HUES48 (cell line): ENCODE data around the gene MAP3K5.

Experiments used
- H3K27ac ChIP-seq: one replicate; pipeline ENCODE4 v1.7.0; 2013; ENCODE audit warnings: low read depth, low read length, inconsistent platforms
- H3K27me3 ChIP-seq: 2 replicates; pipeline ENCODE4 v1.6.1; 2013; ENCODE audit warnings: mild to moderate bottlenecking, low read length; ENCODE audit not compliant: control insufficient read depth, insufficient read depth
- H3K36me3 ChIP-seq: 2 replicates; pipeline ENCODE4 v1.6.1; 2013; ENCODE audit warnings: low read length; ENCODE audit not compliant: control insufficient read depth, insufficient read depth
- H3K4me1 ChIP-seq: 2 replicates; pipeline ENCODE4 v1.6.1; 2013; ENCODE audit warnings: mild to moderate bottlenecking, low read length; ENCODE audit not compliant: control insufficient read depth, insufficient read depth
- H3K4me3 ChIP-seq: 2 replicates; pipeline ENCODE4 v1.5.1; 2013; ENCODE audit warnings: mild to moderate bottlenecking, low read depth, low read length
- H3K9ac ChIP-seq: 2 replicates; pipeline ENCODE4 v1.6.1; 2013; ENCODE audit warnings: mild to moderate bottlenecking, low read depth, low read length, moderate library complexity
- H3K9me3 ChIP-seq: 2 replicates; pipeline ENCODE4 v1.6.1; 2013; ENCODE audit warnings: low read length; ENCODE audit not compliant: control insufficient read depth, insufficient read depth

MAP3K5 gene

DNA sequence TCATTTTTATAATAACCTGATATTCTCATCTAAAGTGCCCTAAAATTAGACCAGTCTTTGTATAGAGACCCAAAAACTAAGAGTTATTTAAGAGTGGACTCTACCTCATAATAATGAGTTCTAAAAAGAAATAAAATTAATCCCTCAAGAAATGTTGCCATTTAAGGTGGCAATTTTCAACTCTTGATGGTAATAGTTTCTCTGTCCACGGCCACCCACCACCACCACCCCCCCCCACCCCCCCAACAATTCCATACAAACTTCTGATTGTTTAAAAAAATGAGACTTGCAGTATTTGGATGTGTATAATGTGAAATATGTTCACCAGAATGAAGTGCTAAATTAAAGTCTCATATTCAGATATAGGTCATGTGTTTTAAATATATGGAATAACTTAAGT, 244.4 kb downstream of the MAP3K5 start:
- Histone ChIP-seq H3K27me3 (peaks cover 21% of the 10 kb centered on the region), H3K9ac (no peak overlapping the region), H3K4me1 (peaks cover 39% of the 10 kb centered on the region), H3K36me3 (peaks cover 4% of the 10 kb centered on the region; the same call in 1 of the 2 replicates), H3K4me3 (no peak overlapping the region), H3K27ac (no peak overlapping the region), H3K9me3 (no peaks in the 10 kb centered on the region)

DNA sequence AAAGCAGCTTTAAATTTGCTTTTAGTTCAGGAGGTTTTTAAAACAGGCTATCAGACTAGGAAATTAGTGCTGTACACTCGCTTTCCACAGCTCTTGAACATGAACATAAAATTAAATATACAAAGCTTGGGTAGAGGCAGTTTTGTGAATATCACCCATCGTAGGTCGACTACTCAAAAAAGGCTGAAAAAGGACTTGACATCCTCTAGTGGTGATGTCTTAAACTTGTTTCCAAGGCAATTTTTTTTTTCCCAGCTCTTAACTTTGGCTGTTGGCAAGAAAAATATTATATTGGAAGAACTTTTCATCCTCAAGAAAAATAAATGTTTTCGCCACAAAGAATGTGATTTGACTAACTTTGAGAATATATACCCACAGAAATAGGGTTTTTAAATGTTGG, 244.9 kb downstream of the MAP3K5 start:
- H3K4me1 ChIP-seq = peaks cover 39% of the 10 kb centered on the region
- H3K36me3 ChIP-seq = peaks cover 4% of the 10 kb centered on the region; the same call in 1 of the 2 replicates
- H3K9ac ChIP-seq = no peak overlapping the region
- no peak overlapping the region for H3K27ac ChIP-seq
- no peaks in the 10 kb centered on the region for H3K9me3 ChIP-seq
- H3K27me3 ChIP-seq = peaks cover 15% of the 10 kb centered on the region
- H3K4me3 ChIP-seq = no peak overlapping the region

DNA sequence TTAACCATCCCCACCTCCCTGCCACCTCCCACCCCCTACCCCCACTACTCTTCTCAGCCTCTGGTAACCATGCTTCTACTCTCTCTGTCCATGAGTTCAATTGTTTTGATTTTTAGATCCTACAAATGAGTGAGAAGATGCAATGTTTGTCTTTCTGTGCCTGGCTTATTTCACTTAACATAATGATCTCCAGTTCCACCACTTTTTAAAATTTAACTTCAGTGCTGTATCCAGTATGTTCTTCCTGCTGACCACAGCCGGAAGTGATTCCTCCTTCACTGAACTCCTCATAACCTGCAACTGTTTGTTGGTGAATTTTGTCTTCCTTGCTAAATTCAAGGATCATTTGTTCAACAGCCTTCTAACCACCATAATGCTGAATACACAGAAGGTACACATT, 245.9 kb downstream of the MAP3K5 start:
- Histone ChIP-seq H3K27me3 (peaks cover 5% of the 10 kb centered on the region), H3K36me3 (peaks cover 4% of the 10 kb centered on the region; the same call in 1 of the 2 replicates), H3K27ac (no peak overlapping the region), H3K4me1 (peaks cover 40% of the 10 kb centered on the region), H3K4me3 (no peak overlapping the region), H3K9ac (no peak overlapping the region), H3K9me3 (no peaks in the 10 kb centered on the region)

DNA sequence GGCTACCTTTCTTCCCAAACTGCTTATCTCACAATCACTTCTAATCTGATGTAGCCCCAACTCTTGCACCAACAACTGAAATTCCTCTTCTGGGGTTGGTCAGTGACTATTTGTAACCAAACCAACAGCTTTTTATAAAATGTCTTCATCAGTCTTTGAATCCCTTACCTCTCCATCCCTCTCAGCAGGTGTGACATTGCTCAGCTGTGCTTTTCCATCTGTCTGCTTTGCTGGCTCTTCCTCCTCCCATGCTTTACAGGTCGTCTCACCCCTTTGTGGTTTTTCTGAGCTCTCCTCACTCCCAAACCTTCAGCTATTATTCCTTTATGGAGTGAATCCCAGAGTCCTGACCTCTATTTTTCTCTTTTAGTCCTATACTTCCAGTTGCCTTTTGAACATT, 248.0 kb downstream of the MAP3K5 start:
- H3K27ac ChIP-seq = no peak overlapping the region
- H3K27me3 ChIP-seq = no peaks in the 10 kb centered on the region

DNA sequence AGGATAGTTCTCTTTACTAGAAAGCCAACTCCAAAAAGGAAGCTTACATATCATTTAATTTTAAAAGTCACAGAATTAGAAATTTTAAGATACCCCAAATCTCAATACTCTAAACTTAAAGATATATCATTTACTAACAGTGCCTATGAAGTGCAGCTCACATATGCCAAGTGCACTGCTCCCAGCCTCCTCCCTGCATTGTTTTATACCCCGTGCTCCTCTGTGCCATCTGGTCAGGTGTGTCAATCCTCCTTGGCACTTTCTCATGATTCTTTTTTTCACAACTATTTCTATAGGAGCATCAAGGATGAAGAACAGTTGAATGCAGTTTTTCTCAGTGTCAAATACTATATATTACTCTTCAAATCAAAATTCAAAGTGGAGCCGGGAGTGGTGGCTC, 250.9 kb downstream of the MAP3K5 start:
- Histone ChIP-seq H3K4me1 (peaks cover 36% of the 10 kb centered on the region), H3K36me3 (peaks cover 4% of the 10 kb centered on the region; the same call in 1 of the 2 replicates), H3K9ac (no peak overlapping the region), H3K27ac (no peak overlapping the region), H3K27me3 (no peaks in the 10 kb centered on the region), H3K4me3 (no peak overlapping the region), H3K9me3 (no peaks in the 10 kb centered on the region)

More for the DNA sequence above, 248.0 kb downstream of the MAP3K5 start:
- no peak overlapping the region for H3K4me3 ChIP-seq
- H3K9ac ChIP-seq = no peak overlapping the region
- H3K36me3 ChIP-seq = peaks cover 4% of the 10 kb centered on the region; the same call in 1 of the 2 replicates
- H3K4me1 ChIP-seq = peaks cover 47% of the 10 kb centered on the region
- no peaks in the 10 kb centered on the region for H3K9me3 ChIP-seq

DNA sequence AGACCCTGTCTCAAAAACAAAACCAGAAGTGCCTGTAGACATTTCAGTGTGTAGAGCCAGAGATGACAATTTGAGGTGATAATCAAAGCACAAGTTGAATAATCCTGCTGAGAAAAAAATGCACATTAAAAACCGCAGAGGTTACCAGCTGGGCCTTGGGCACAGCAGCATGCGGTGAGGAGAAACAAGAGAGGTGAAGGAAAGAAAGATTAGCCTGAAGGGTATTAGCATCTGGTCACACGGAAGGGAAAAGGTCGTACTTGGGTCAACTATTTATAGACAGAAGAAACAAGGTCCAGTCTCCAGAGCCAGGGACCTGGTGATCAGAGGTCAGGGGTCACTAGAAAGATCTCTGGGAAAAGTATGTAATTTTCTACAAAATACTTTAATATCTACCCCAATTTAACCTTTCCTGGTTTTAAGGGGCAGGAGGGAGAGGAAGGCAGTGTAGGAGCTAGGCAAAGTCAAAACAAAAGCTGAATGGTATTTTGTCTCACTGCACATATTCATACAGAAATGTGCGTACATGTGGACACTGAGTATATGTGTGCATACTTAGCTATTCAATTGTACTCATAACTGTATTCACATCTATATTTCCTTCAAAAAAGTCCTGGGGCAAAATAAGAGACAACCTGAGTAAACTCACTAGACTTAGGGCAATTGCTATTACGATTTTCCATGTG, 252.2 kb downstream of the MAP3K5 start:
- no peak overlapping the region for H3K27ac ChIP-seq
- no peak overlapping the region for H3K9ac ChIP-seq
- H3K4me1 ChIP-seq = peaks cover 36% of the 10 kb centered on the region
- H3K27me3 ChIP-seq = no peaks in the 10 kb centered on the region
- H3K4me3 ChIP-seq = no peak overlapping the region
- H3K36me3 ChIP-seq = peaks cover 4% of the 10 kb centered on the region; the same call in 1 of the 2 replicates
- H3K9me3 ChIP-seq = no peaks in the 10 kb centered on the region

DNA sequence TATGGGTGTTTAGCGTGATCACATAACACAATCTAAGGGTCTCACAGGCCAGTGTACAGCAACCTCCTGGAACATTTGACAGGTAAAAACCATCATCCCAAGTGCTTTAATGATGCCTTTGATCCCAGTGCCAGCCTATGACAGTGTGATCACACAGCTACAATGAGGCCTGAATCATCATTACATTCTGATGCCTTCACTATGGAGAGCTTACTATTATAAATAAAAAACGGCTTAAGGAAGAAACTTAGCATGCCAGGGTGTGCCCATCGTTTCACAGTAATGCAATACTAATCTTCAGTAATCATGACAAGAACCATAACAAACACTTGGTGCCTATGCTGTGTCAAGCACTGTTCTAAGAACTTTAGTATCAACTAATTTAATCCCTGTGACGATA, 253.4 kb downstream of the MAP3K5 start:
- H3K4me1 ChIP-seq = peaks cover 34% of the 10 kb centered on the region
- no peaks in the 10 kb centered on the region for H3K9me3 ChIP-seq
- no peaks in the 10 kb centered on the region for H3K27me3 ChIP-seq
- no peak overlapping the region for H3K9ac ChIP-seq
- H3K36me3 ChIP-seq = peaks cover 4% of the 10 kb centered on the region; the same call in 1 of the 2 replicates
- H3K4me3 ChIP-seq = no peak overlapping the region
- no peak overlapping the region for H3K27ac ChIP-seq

DNA sequence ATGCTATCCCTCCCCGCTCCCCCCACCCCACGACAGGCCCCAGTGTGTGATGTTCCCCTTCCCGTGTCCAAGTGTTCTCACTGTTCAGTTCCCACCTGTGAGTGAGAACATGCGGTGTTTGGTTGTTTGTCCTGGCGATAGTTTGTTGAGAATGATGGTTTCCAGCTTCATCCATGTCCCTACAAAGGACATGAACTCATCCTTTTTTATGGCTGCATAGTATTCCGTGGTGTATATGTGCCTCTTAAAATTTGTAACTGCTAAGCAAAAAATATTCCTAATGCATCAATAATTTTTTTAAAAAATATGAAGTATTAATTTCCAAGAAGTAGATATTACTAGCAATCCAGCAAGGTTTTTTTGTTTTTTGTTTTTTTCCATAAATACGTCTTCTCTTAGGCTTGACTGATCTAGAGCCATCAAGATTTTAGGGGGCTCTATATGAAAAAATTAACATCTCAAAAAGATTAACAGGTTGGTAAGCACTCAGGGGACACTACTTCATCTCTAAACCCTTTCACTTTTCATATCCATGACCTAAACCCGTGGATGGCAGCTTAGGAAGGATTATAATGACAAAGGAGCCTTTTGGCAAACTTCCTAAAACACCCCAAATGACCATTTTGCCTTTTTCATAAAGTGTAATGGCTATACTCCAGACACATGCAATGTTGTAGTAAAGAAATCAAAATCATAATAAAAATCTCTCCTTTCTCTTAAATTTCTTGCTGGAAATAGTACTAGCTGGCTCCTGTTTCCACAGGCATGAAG, 256.2 kb downstream of the MAP3K5 start:
- Histone ChIP-seq H3K27me3 (no peaks in the 10 kb centered on the region), H3K27ac (peak overlapping the region; percentile 4), H3K4me1 (peaks cover 40% of the 10 kb centered on the region), H3K4me3 (no peak overlapping the region), H3K9ac (no peak overlapping the region), H3K36me3 (no peaks in the 10 kb centered on the region), H3K9me3 (no peaks in the 10 kb centered on the region)

DNA sequence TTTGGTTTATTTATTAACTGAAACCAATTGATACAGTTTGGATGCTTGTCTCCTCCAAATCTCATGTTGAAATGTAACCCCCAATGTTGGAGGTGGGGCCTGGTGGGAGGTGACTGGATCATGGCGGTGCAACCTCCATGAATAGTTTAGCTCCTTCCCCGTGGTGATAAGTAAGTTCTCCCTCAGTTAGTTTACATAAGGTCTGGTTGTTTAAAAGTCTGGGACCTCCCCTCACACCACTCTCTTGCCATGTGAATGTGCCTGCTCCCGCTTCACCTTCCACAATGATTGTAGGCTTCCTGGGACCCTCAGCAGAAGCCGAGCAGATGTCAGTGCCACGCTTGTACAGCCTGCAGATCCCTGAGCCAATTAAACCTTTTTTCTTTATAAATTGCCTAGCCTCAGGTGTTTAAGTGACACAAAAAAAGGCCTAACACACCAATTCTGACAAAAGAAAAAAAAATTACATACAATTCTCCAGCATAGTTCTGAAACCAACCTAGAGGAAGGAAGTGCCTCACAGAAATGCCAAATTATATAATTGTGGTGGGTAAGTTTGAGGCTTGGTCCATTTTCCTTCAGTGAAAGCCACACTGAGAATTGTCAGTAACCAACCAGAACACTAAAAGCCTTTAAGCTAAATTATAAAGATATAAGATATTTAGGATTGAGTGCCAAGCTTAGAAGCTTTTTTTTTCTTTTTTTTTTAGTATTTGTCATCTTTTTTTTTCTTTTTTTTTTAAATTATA, 257.1 kb downstream of the MAP3K5 start:
- peak overlapping the region; percentile 46 for H3K27ac ChIP-seq
- H3K27me3 ChIP-seq = no peaks in the 10 kb centered on the region
- H3K9ac ChIP-seq = no peak overlapping the region
- H3K36me3 ChIP-seq = no peaks in the 10 kb centered on the region
- H3K9me3 ChIP-seq = no peaks in the 10 kb centered on the region
- H3K4me1 ChIP-seq = peaks cover 42% of the 10 kb centered on the region
- H3K4me3 ChIP-seq = no peak overlapping the region

DNA sequence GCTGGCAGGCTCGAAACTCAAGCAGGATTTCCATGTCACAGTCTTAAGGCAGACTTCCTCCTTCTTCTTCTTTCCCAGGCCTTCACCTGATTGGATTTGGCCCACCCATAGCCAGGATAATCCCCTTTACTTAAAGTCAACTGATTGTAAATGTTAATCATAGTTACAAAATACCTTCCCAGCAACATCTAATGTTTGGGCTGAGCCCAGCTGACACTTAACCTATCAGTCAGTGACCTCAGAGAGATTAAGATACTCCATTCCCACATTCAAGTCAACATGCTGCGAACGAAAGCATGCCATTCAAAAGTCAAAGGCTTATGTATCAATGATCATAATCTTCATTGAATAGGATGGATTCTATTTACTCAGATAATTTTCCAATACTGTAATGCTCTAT, 258.0 kb downstream of the MAP3K5 start:
- Histone ChIP-seq H3K27me3 (no peaks in the 10 kb centered on the region), H3K4me1 (peaks cover 39% of the 10 kb centered on the region), H3K36me3 (no peaks in the 10 kb centered on the region), H3K9me3 (no peaks in the 10 kb centered on the region), H3K9ac (no peak overlapping the region), H3K4me3 (no peak overlapping the region), H3K27ac (no peak overlapping the region)

DNA sequence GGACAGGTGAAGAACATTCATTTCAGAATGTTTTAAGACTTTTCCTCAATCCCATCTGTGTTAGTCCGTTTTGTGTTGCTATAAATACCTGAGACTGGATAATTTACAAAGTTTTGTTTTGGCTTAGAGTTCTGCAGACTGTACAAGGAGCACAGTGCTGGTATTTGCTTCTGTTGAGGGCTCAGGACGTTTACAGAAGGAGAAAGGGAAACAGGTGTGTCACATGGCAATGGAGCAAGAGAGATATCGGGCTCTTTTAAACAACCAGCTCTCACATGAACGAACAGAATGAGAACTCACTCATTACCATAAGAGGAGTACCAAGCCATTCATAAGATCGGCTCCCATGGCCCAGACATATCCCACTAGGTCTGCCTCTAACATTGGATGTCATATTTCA, 258.8 kb downstream of the MAP3K5 start:
- no peaks in the 10 kb centered on the region for H3K9me3 ChIP-seq
- no peak overlapping the region for H3K4me3 ChIP-seq
- H3K27ac ChIP-seq = no peak overlapping the region
- H3K4me1 ChIP-seq = peaks cover 44% of the 10 kb centered on the region
- H3K27me3 ChIP-seq = no peaks in the 10 kb centered on the region
- H3K9ac ChIP-seq = no peak overlapping the region
- H3K36me3 ChIP-seq = no peaks in the 10 kb centered on the region
